SK-N-SH (cell line): ENCODE results near the gene ABI3. TPM values are rescaled to one million over a fixed set of nuclear protein-coding genes. Genes with fewer than 3 reads are reported as not detected.
A peak's percentile ranks its signal among the peaks of the same experiment; 100 is the strongest.

Experiments
- CTCF ChIA-PET: fragments of 300-600, 350-600 bp; formaldehyde crosslinking; extraction: SDS; loops from one replicate; lab custom pipeline; 2021; lab: Yijun Ruan, JAX
- POLR2A ChIA-PET: fragments of 350-600 bp; sonication (Branson Sonifier 250); formaldehyde crosslinking; extraction: SDS; loops from one replicate; lab custom pipeline; 2020; ENCODE audit warnings: antibody characterized with exemption, inconsistent platforms; lab: Yijun Ruan, JAX
- DNase-seq: peaks from one replicate; pipeline ENCODE4 v3.0.0; 2012
- H2AFZ ChIP-seq: fragments of 200-600 bp; sonication (generic); 2 replicates; pipeline ENCODE4 v1.8.1; 2016; ENCODE audit warnings: antibody characterized with exemption, mild to moderate bottlenecking, low read depth
- H3F3A ChIP-seq: fragments of 200-600 bp; sonication (generic); replicated peaks from 2 replicates; pipeline ENCODE3; 2016; ENCODE audit warnings: antibody characterized with exemption, mild to moderate bottlenecking; ENCODE audit not compliant: insufficient read depth
- H3K27ac ChIP-seq, 2 experiments: fragments of 200-500 bp in 1 of 2; fragments of 200-600 bp in 1 of 2; sonication (Bioruptor generic) in 1 of 2; sonication (generic), shearing (Covaris generic) in 1 of 2; 2 replicates each; pipeline versions ENCODE4 v1.5.1 to v1.6.1; 2014 to 2016; ENCODE audit warnings: low read depth in 2 of 2, inconsistent platforms in 1 of 2, low read length in 1 of 2, mild to moderate bottlenecking in 1 of 2, mixed read lengths in 1 of 2
- H3K27me3 ChIP-seq: fragments of 200-600 bp; sonication (generic), shearing (Covaris generic); 2 replicates; pipeline ENCODE4 v1.6.1; 2016; ENCODE audit warnings: mixed run types; ENCODE audit not compliant: insufficient read depth
- H3K36me3 ChIP-seq, 2 experiments: fragments of 200-500 bp in 1 of 2; fragments of 200-600 bp in 1 of 2; sonication (Bioruptor generic) in 1 of 2; sonication (generic) in 1 of 2; replicated peaks in 1 of 2; 2 replicates each; pipeline versions ENCODE3 to v1.5.1; 2014 to 2016; ENCODE audit warnings: low read length in 1 of 2, mild to moderate bottlenecking in 1 of 2; ENCODE audit not compliant: insufficient read depth in 2 of 2, control insufficient read depth in 1 of 2
- H3K4me1 ChIP-seq, 2 experiments: fragments of 200-500 bp in 1 of 2; fragments of 200-600 bp in 1 of 2; sonication (Bioruptor generic) in 1 of 2; sonication (generic), shearing (Covaris generic) in 1 of 2; 2 replicates each; pipeline versions ENCODE4 v1.5.1 to v1.6.1; 2014 to 2016; ENCODE audit warnings: low read depth in 1 of 2, low read length in 1 of 2, mixed run types in 1 of 2; ENCODE audit not compliant: insufficient read depth in 2 of 2, control insufficient read depth in 1 of 2
- H3K4me2 ChIP-seq: fragments of 200-600 bp; sonication (generic), shearing (Covaris generic); 2 replicates; pipeline ENCODE4 v1.6.1; 2017; ENCODE audit warnings: mixed run types
- H3K4me3 ChIP-seq, 2 experiments: fragments of 200-500 bp in 1 of 2; fragments of 200-600 bp in 1 of 2; sonication (Bioruptor generic) in 1 of 2; sonication (generic), shearing (Covaris generic) in 1 of 2; 2 replicates each; pipeline versions ENCODE4 v1.5.1 to v1.8.1; 2014 to 2016; ENCODE audit warnings: low read depth in 2 of 2, inconsistent platforms in 1 of 2, low read length in 1 of 2, mild to moderate bottlenecking in 1 of 2, mixed read lengths in 1 of 2, moderate library complexity in 1 of 2
- H3K79me2 ChIP-seq: fragments of 200-600 bp; sonication (generic); 2 replicates; pipeline ENCODE4 v1.8.1; 2017; ENCODE audit warnings: mild to moderate bottlenecking; ENCODE audit not compliant: insufficient read depth
- H3K9ac ChIP-seq: fragments of 200-600 bp; sonication (generic); 2 replicates; pipeline ENCODE4 v1.6.1; 2017; ENCODE audit warnings: mixed run types
- H3K9me2 ChIP-seq: fragments of 200-600 bp; sonication (generic); 2 replicates; pipeline ENCODE4 v1.6.1; 2017; ENCODE audit warnings: mixed run types
- H3K9me3 ChIP-seq: fragments of 200-600 bp; sonication (generic); 2 replicates; pipeline ENCODE4 v1.6.1; 2017; ENCODE audit warnings: mixed run types, mild to moderate bottlenecking, moderate library complexity
- H4K20me1 ChIP-seq: fragments of 200-600 bp; sonication (generic); 2 replicates; pipeline ENCODE4 v1.6.1; 2017; ENCODE audit warnings: mild to moderate bottlenecking, mixed run types; ENCODE audit not compliant: insufficient read depth
- CHD2 ChIP-seq: fragments of 150-350 bp; IDR thresholded peaks from 2 replicates; pipeline ENCODE4 v1.6.1; 2018; ENCODE audit warnings: low read length; ENCODE audit not compliant: partially characterized antibody
- EP300 ChIP-seq, 2 experiments: IDR thresholded peaks; 2 replicates each; pipeline versions ENCODE4 v1.4.0 to v1.6.1; 2012; ENCODE audit warnings: borderline replicate concordance in 1 of 2, low read depth in 1 of 2, low read length in 1 of 2
- EZH2phosphoT487 ChIP-seq: fragments of 200-600 bp; sonication (generic); IDR thresholded peaks from 2 replicates; pipeline ENCODE4 v1.6.1; 2017; ENCODE audit warnings: low read depth, mixed run types, mild to moderate bottlenecking, antibody characterized with exemption, moderate library complexity, borderline replicate concordance
- FOSL2 ChIP-seq: IDR thresholded peaks from 2 replicates; pipeline ENCODE4 v1.4.0; 2012; ENCODE audit warnings: low read depth, mild to moderate bottlenecking, moderate library complexity, borderline replicate concordance
- FOXM1 ChIP-seq: IDR thresholded peaks from 2 replicates; pipeline ENCODE4 v1.4.0; 2012; ENCODE audit warnings: low read depth, mild to moderate bottlenecking
- GATA2 ChIP-seq: sonication (generic); formaldehyde crosslinking; IDR thresholded peaks from 2 replicates; pipeline ENCODE4 v1.5.0; 2020; ENCODE audit warnings: mild to moderate bottlenecking, missing genetic modification reagents
- IRF3 ChIP-seq: fragments of 150-350 bp; IDR thresholded peaks from 2 replicates; pipeline ENCODE4 v1.6.1; 2016; ENCODE audit warnings: mild to moderate bottlenecking, low read depth, low read length
- MAX ChIP-seq: IDR thresholded peaks from 2 replicates; pipeline ENCODE4 v1.4.0; 2012; ENCODE audit warnings: low read depth
- MEF2A ChIP-seq: IDR thresholded peaks from 2 replicates; pipeline ENCODE4 v1.4.0; 2012; ENCODE audit warnings: low read depth, borderline replicate concordance
- MXI1 ChIP-seq: IDR thresholded peaks from 2 replicates; pipeline ENCODE4 v1.6.1; 2012; ENCODE audit warnings: mild to moderate bottlenecking, low read depth, low read length, improper control_type of control experiment
- PBX3 ChIP-seq: IDR thresholded peaks from 2 replicates; pipeline ENCODE4; 2012
- REST ChIP-seq: IDR thresholded peaks from 2 replicates; pipeline ENCODE4 v1.6.1; 2012; ENCODE audit warnings: mild to moderate bottlenecking, low read depth, low read length, moderate library complexity
- RXRA ChIP-seq: IDR thresholded peaks from 2 replicates; pipeline ENCODE4 v1.4.0; 2012; ENCODE audit warnings: low read depth, mild to moderate bottlenecking, borderline replicate concordance
- SIN3A ChIP-seq: IDR thresholded peaks from 2 replicates; pipeline ENCODE4 v1.6.1; 2012; ENCODE audit warnings: low read depth, mild to moderate bottlenecking, low read length, moderate library complexity, borderline replicate concordance
- SMC3 ChIP-seq: IDR thresholded peaks from 2 replicates; pipeline ENCODE4 v1.6.1; 2012; ENCODE audit warnings: low read depth, low read length, improper control_type of control experiment
- TAF1 ChIP-seq: IDR thresholded peaks from 2 replicates; pipeline ENCODE4 v1.6.1; 2012; ENCODE audit warnings: low read depth, mild to moderate bottlenecking, low read length, moderate library complexity, borderline replicate concordance
- TEAD4 ChIP-seq: IDR thresholded peaks from 2 replicates; pipeline ENCODE4 v1.4.0; 2012; ENCODE audit warnings: mild to moderate bottlenecking, borderline replicate concordance; ENCODE audit not compliant: insufficient read depth
- USF1 ChIP-seq: IDR thresholded peaks from 2 replicates; pipeline ENCODE4 v1.4.0; 2012; ENCODE audit warnings: low read depth, borderline replicate concordance
- YY1 ChIP-seq: IDR thresholded peaks from 2 replicates; pipeline ENCODE4 v1.4.0; 2012; ENCODE audit warnings: low read depth, mild to moderate bottlenecking
- ZBTB33 ChIP-seq: IDR thresholded peaks from 2 replicates; pipeline ENCODE4 v1.4.0; 2012; ENCODE audit warnings: low read depth, borderline replicate concordance
- WGBS: methylation state at CpG from one replicate; pipeline ENCODE4 v1.1.6; 2017; ENCODE audit warnings: low lambda C conversion rate; 5-methylcytosine and 5-hydroxymethylcytosine counted together
- polyA plus RNA-seq, 3 experiments: library from polyadenylated mRNA; depleted of rRNA; stranded (reverse); fragments of >200 nt; gene quantifications; 2 replicates each; pipeline ENCODE4 v1.2.3, GENCODE V29; 2012

ABI3 gene
- polyA plus RNA-seq, 1 of the 3 experiments (the other 2 are of a cell fraction): 4.7 TPM

GRCh38 chr17:49230636-49231562 is 20.4 kb downstream of the ABI3 start, which contains the start of gene PHOSPHO1:
Gene PHOSPHO1 (minus strand): TSS chr17:49230787. CDS start chr17:49226691, 4,096 bp downstream.
- Histone ChIP-seq H3K27ac (no peak within 1 kb of the TSS), H3K9me2 (no peaks in the 10 kb centered on the region), H3K4me2 (peak within 1 kb of the TSS; percentile 99), H3F3A (peaks cover 6% of the 10 kb centered on the region), H3K4me1 (peaks cover 0 to 9% of the 10 kb centered on the region in 2 experiments; a peak in 1 of 4 replicates), H3K79me2 (no peaks in the 10 kb centered on the region), H3K36me3 (no peaks in the 10 kb centered on the region), H3K9me3 (no peaks in the 10 kb centered on the region), H2AFZ (peak within 1 kb of the TSS; percentile 81), H3K9ac (peak within 1 kb of the TSS; percentile 8; the same call in 1 of the 2 replicates), H3K27me3 (peaks cover 53% of the 10 kb centered on the region), H4K20me1 (no peaks in the 10 kb centered on the region), H3K4me3 (peak within 1 kb of the TSS; percentile 61 to 73)
- POLR2A ChIA-PET: no interaction called here
- 3% methylated on average over 52 of the region's 58 CpGs for WGBS
- CTCF ChIA-PET: interaction anchor here (1.0 to 8.6 kb wide), 8 partner anchors 9 to 242 kb away, joined by 3 to 105 read pairs (median 4); no protein-coding TSS in a partner anchor
- DNase-seq: peak; percentile 99
- TF ChIP-seq EZH2phosphoT487 (no peak), IRF3 (no peak), YY1 (no peak), RXRA (no peak), ZBTB33 (no peak), EP300 (IDR thresholded peaks at IDR 0.05; ENCODE audit: borderline replicate concordance in 1 of 2, low read depth in 1 of 2, low read length in 1 of 2) (no peak), MXI1 (0 out of 2 replicates have a peak, but pooled peaks have one; percentile 5), MAX (0 out of 2 replicates have a peak, but pooled peaks have one; percentile 55), TAF1 (no peak), PBX3 (no peak), CHD2 (no peak), TEAD4 (no peak), FOXM1 (no peak), SIN3A (0 out of 2 replicates have a peak, but pooled peaks have one; percentile 21), GATA2 (CRISPR knock-in tag) (no peak), SMC3 (no peak), FOSL2 (no peak), USF1 (no peak), REST (no peak), MEF2A (no peak)
